GM18907 (cell line): ENCODE data around the gene D2HGDH.
"Not testable (repeated sequence)": the region's sequence is repeated elsewhere in the genome, so short reads cannot be mapped to it uniquely, and the experiment has no call there.

ENCODE experiments used
- ATAC-seq: cut with Tn5 transposase; IDR thresholded peaks from one replicate; pipeline ENCODE4 v1.9.1; 2021; ENCODE audit warnings: mild to moderate bottlenecking, moderate library complexity; ENCODE audit not compliant: unreplicated experiment

Gene D2HGDH

GRCh38 chr2:241817821-241818215, 83.4 kb downstream of the D2HGDH start:
- ATAC-seq, result not testable (repeated sequence)
